Measurements from ENCODE around the gene GDF10.

DNA sequence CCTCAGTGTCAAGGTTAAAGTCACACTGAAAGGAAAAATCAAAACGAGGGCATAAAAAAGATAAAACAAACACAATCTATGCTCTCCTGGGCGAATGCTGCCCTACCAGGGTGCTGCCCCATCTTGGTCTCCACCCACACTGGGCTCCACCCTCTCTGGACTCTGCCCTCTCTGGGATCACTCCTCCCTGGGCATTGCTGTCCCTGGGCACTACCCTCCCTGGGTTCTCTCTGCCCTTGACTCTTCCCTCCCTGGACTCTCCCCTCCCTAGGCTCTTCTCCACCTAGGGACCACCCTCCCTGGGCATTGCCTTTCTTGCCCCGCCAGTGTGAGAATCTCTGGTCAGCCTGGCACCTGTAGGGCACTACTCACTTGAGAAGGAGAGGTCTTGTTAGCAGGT, 30.8 kb downstream of the GDF10 start:
- TF ChIP-seq, protein P1, sequence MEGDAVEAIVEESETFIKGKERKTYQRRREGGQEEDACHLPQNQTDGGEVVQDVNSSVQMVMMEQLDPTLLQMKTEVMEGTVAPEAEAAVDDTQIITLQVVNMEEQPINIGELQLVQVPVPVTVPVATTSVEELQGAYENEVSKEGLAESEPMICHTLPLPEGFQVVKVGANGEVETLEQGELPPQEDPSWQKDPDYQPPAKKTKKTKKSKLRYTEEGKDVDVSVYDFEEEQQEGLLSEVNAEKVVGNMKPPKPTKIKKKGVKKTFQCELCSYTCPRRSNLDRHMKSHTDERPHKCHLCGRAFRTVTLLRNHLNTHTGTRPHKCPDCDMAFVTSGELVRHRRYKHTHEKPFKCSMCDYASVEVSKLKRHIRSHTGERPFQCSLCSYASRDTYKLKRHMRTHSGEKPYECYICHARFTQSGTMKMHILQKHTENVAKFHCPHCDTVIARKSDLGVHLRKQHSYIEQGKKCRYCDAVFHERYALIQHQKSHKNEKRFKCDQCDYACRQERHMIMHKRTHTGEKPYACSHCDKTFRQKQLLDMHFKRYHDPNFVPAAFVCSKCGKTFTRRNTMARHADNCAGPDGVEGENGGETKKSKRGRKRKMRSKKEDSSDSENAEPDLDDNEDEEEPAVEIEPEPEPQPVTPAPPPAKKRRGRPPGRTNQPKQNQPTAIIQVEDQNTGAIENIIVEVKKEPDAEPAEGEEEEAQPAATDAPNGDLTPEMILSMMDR (IDR thresholded peaks at IDR 0.05) = no peak
- TF ChIP-seq POLR2A (IDR thresholded peaks at IDR 0.05) = no peak
